Middle frontal gyrus (tissue), 1 donor: ENCODE results near the gene FLOT2.
A peak's percentile ranks its signal among the peaks of the same experiment; 100 is the strongest.
"Not testable (repeated sequence)": the region's sequence is repeated elsewhere in the genome, so short reads cannot be mapped to it uniquely, and the experiment has no call there.

Experiments
- DNase-seq: peaks from one replicate; pipeline ENCODE4 v3.0.0-alpha.2; 2015; ENCODE audit warnings: low spot score; ENCODE audit errors: extremely low spot score

The FLOT2 gene

GRCh38 chr17:28846231-28846630 is 51.3 kb downstream of the FLOT2 start:
- no peak for DNase-seq

DNA sequence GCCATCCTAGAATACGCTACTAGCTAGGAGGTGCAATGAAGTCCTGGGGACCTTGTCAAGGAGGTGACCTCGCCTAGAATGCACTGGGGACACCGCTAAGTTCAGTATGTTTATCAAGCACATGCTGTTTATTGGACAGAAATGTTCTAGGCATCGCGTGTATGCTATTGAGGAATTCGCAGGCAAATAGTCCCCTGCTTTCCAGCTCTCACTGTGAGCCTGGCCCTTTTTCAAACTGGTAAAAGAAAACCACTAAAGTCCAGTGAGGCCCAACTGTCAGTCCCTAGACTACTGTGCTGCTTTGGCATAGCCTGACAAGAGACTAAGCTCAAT is 53.8 kb downstream of the FLOT2 start:
- no peak for DNase-seq

DNA sequence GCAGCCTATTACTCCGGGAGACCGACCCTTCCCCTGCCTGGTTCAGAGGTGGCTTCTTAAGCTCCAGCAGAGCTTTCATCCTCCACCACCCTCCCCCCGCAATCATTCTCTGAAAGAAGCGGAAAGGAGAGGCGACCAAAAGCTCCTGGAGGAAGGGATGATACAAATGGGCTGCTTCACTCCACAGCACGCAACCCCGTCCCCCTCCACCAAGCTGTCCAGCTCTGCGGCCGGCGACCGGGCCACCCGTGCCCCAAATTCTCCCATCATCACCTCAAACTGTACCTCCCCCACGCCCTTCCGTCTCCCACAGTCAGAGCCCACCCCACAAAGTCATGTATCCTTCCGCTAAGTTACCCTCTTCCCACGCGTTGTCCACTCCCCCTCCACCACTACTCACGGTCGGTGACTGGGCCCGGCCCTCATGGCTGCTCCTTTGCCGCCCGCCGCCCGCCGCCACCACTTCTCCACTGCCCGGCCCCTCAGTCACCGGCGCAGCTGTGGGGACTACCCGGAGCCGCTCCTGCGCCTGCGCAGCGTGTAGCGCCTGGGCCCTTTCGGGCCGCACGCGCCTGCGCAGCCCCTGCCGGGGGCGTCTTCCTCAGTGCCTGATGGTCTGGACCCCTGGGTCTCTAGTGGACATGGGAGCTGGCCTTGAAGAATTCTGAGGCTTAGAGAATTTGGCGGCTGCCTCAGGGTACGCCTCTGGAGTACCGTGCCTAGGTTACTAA is 55.1 kb downstream of the FLOT2 start, which contains the start of gene FAM222B:
Gene FAM222B (minus strand): TSS at position 509 of the 731 bp plus-strand sequence. CDS start 76,123 bp downstream, outside the sequence.
- DNase-seq = peak; percentile 81

GRCh38 chr17:28841901-28842281 is 55.6 kb downstream of the FLOT2 start:
- DNase-seq = no peak

DNA sequence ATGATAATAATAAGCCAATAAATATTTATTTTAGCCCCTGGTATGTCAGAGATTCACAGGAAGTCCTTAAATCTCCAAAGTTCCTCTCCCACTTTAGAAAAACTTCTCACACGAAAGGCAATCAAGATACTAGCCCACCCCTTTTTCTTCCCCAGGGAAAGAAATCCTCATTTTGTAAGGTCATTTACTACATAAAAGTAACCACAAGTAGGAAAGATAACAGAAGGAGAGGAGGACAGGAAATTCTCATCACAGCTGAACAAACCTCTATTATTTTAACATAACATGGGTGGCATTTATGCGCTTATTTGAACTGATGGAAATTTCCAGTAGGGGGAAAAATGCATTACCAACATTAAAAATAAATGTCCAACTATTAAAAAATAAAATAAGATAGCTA is 58.3 kb downstream of the FLOT2 start:
- no peak for DNase-seq

DNA sequence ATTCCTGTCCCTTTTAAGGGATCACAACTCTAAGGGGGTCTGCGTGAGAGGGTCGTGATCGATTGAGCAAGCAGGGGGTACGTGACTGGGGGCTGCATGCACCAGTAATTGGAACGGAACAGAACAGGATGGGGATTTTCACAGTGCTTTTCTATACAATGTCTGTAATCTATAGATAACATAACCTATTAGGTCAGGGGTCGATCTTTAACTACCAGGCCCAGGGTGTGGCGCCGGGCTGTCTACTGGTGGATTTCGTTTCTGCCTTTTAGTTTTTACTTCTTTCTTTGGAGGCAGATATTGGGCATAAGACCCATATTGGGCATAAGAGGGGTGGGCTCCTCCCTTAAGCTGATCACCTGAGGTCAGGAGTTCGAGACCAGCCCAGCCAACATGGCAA is 61.0 kb downstream of the FLOT2 start:
- not testable (repeated sequence) for DNase-seq

GRCh38 chr17:28834420-28834819 is 63.1 kb downstream of the FLOT2 start:
- no peak for DNase-seq
